Inflammatory macrophage (primary cell): ENCODE measurements around the gene ELL2.

Experiments
- DNase-seq, 2 donors: peaks; one replicate each; pipeline ENCODE4 v3.0.0-alpha.2; 2020 to 2022

Gene ELL2

GRCh38 chr5:95983080-95983479, 21.4 kb upstream of the ELL2 start:
- no peak for DNase-seq

GRCh38 chr5:95976606-95977005, 15.0 kb upstream of the ELL2 start:
- DNase-seq, result no peak

- DNase-seq, result no peak
These were observed 14.1 kb upstream of the ELL2 start for GRCh38 chr5:95975703-95976102.

GRCh38 chr5:95973793-95974325, 12.2 kb upstream of the ELL2 start:
- no peak for DNase-seq

- DNase-seq, result no peak
These were observed 10.5 kb upstream of the ELL2 start for GRCh38 chr5:95972196-95972595.

- DNase-seq, result no peak
These were observed 8.7 kb upstream of the ELL2 start for GRCh38 chr5:95970359-95970704.

GRCh38 chr5:95969651-95970358, 8.2 kb upstream of the ELL2 start:
- peak; percentile 56 to 87 for DNase-seq

- no peak for DNase-seq
These were observed 7.4 kb upstream of the ELL2 start for GRCh38 chr5:95969055-95969454.

- no peak for DNase-seq
These were observed 5.6 kb upstream of the ELL2 start for GRCh38 chr5:95967236-95967635.

GRCh38 chr5:95966005-95966404, 4.4 kb upstream of the ELL2 start:
- DNase-seq, result no peak

- peak; percentile 32 to 51 for DNase-seq
These were observed 2.2 kb upstream of the ELL2 start for GRCh38 chr5:95963650-95964410.

- no peak for DNase-seq
These were observed 1.1 kb upstream of the ELL2 start for GRCh38 chr5:95962785-95963184.

- no peak for DNase-seq
These were observed 773 bp upstream of the ELL2 start for GRCh38 chr5:95962475-95962773.

- peak; percentile 85 to 90 for DNase-seq
These were observed 709 bp downstream of the ELL2 start for GRCh38 chr5:95960667-95961616.

- DNase-seq, result peak in 1 of 2 donors; percentile 9
These were observed 1.6 kb downstream of the ELL2 start for GRCh38 chr5:95959888-95960666.

GRCh38 chr5:95959051-95959887, 2.4 kb downstream of the ELL2 start:
- DNase-seq, result no peak

- no peak for DNase-seq
These were observed 3.2 kb downstream of the ELL2 start for GRCh38 chr5:95958310-95959014.

- DNase-seq, result peak in 1 of 2 donors; percentile 32
These were observed 4.0 kb downstream of the ELL2 start for GRCh38 chr5:95957561-95958203.

GRCh38 chr5:95956900-95957293, 4.8 kb downstream of the ELL2 start:
- no peak for DNase-seq
